ENCODE data around the gene SMCO3. TPM values are rescaled to one million over a fixed set of nuclear protein-coding genes. Genes with fewer than 3 reads are reported as not detected.

SMCO3 gene
- total and polyA plus RNA-seq, 2 of the 13 experiments (the other 11 are each of a cell fraction or from before 2014, with no cell fraction given): 0.29 to 0.42 TPM

- in situ Hi-C loops (cut with HindIII; ENCODE audit: extremely low pct_ligation_motif_present, low pct_unique_long_range_greater_than_20kb) (no loop called here), intact Hi-C loops (cut with micrococcal nuclease; ENCODE audit: unreplicated experiment) (loop anchor here (1.0 to 2.0 kb wide), 2 partner anchors 32 to 39 kb away; partner anchors contain the start of gene ART4)
- BruUV-seq (replicated peaks): TSS peak; percentile 91
- Histone ChIP-seq H3K4me3 (replicated peaks in 1 of 3; ENCODE audit: insufficient read depth in 1 of 3, low read depth in 2 of 3, low read length in 3 of 3) (peak overlapping the region; percentile 73 to 97 (median 92)), H3K27me3 (ENCODE audit: control insufficient read depth in 1 of 2, insufficient read depth in 2 of 2, low read length in 2 of 2) (no peaks in the 10 kb centered on the region; a peak in 1 of 5 replicates), H3K4me2 (ENCODE audit: low read depth, low read length) (peak overlapping the region; percentile 81), H3K27ac (ENCODE audit: extremely low read length, insufficient read depth, low read length) (peak overlapping the region; percentile 68), H3K36me3 (replicated peaks in 1 of 2; ENCODE audit: control insufficient read depth in 1 of 2, insufficient read depth in 2 of 2, low read length in 2 of 2) (peaks cover 5 to 14% of the 10 kb centered on the region in 2 experiments; a peak in 4 of 5 replicates), H3K9ac (ENCODE audit: insufficient read depth, low read depth, low read length) (peak overlapping the region; percentile 77), H3K4me1 (ENCODE audit: insufficient read depth, low read length) (peaks cover 39% of the 10 kb centered on the region), H3K79me2 (ENCODE audit: insufficient read depth, low read length) (peaks cover 45% of the 10 kb centered on the region), H4K20me1 (ENCODE audit: insufficient read depth, low read length) (no peaks in the 10 kb centered on the region; the same call in 1 of the 2 replicates), H2AFZ (ENCODE audit: low read length) (peak overlapping the region; percentile 84), H3K9me3 (ENCODE audit: low read length) (no peaks in the 10 kb centered on the region)
- WGBS (ENCODE audit: low lambda C conversion rate): under 1% methylated on average over 12 of the region's 12 CpGs
- DNase-seq (ENCODE audit: low spot score) (no peak), ATAC-seq (peak; percentile 32), FAIRE-seq (no peak)
- ChIA-PET POLR2A (interaction anchor here (0.9 to 3.0 kb wide), 12 partner anchors 20 to 40 kb away, joined by 3 to 71 read pairs (median 6); partner anchors contain the start of gene ART4), CTCF (ENCODE audit: low intra/inter-chr PET ratio, low total read pairs) (no interaction called here)
- TF ChIP-seq ZSCAN25 (CRISPR knock-in tag; IDR thresholded peaks at IDR 0.05): no peak
- TF ChIP-seq SP2 (CRISPR knock-in tag; IDR thresholded peaks at IDR 0.05): no peak
- no peak for TF ChIP-seq CREB3 (CRISPR knock-in tag; IDR thresholded peaks at IDR 0.05)
- no peak for TF ChIP-seq RXRA (CRISPR knock-in tag; IDR thresholded peaks at IDR 0.05)
- 0 out of 2 replicates have a peak, but pooled peaks have one; percentile 65 for TF ChIP-seq ZNF430 (CRISPR knock-in tag; IDR thresholded peaks at IDR 0.05)
- TF ChIP-seq PHF21A (CRISPR knock-in tag; IDR thresholded peaks at IDR 0.05): 0 out of 2 replicates have a peak, but pooled peaks have one; percentile 25
- TF ChIP-seq AHDC1 (CRISPR knock-in tag; IDR thresholded peaks at IDR 0.05; ENCODE audit: borderline replicate concordance): 0 out of 2 replicates have a peak, but pooled peaks have one; percentile 38
- TF ChIP-seq ZNF816 (CRISPR knock-in tag; IDR thresholded peaks at IDR 0.05; ENCODE audit: borderline replicate concordance): peak; percentile 66; the same call in 1 of the 2 replicates
- peak; percentile 23 for TF ChIP-seq ASH2L (IDR thresholded peaks at IDR 0.05; ENCODE audit: insufficient read length, low read depth, low read length)
- no peak for TF ChIP-seq HNRNPK (IDR thresholded peaks at IDR 0.05; ENCODE audit: low read depth, low read length, poor library complexity, severe bottlenecking)
- TF ChIP-seq ZNF777 (CRISPR knock-in tag; IDR thresholded peaks at IDR 0.05): no peak
- no peak for TF ChIP-seq ZFP82 (CRISPR knock-in tag; IDR thresholded peaks at IDR 0.05; ENCODE audit: borderline replicate concordance)
- no peak for TF ChIP-seq ZBTB25 (CRISPR knock-in tag; IDR thresholded peaks at IDR 0.05)
- TF ChIP-seq RBFOX2 (IDR thresholded peaks at IDR 0.05; ENCODE audit: low read depth, low read length): peak; percentile 49; the same call in 1 of the 2 replicates
- 0 out of 2 replicates have a peak, but pooled peaks have one; percentile 16 for TF ChIP-seq ZFAT (CRISPR knock-in tag; conservative IDR thresholded peaks at IDR 0.05)
- 0 out of 2 replicates have a peak, but pooled peaks have one; percentile 17 for TF ChIP-seq ZBTB43 (CRISPR knock-in tag; conservative IDR thresholded peaks at IDR 0.05)
Observed at GRCh38 chr12:14803830-14804160, 10.2 kb downstream of the SMCO3 start.
